Retina (tissue), 1 donor: ENCODE results near the gene TRPM1.

Experiments used
- DNase-seq: peaks from one replicate; pipeline ENCODE4 v3.0.0-alpha.2; 2016

Gene TRPM1

GRCh38 chr15:31081588-31082250 lies 19.8 kb downstream of the TRPM1 start:
- DNase-seq, result no peak

GRCh38 chr15:31081056-31081455 lies 20.5 kb downstream of the TRPM1 start:
- no peak for DNase-seq

- no peak for DNase-seq
Observed at GRCh38 chr15:31080591-31081014, 20.9 kb downstream of the TRPM1 start.

GRCh38 chr15:31079519-31079918 lies 22.0 kb downstream of the TRPM1 start:
- DNase-seq, result no peak

- no peak for DNase-seq
Observed at GRCh38 chr15:31078471-31078870, 23.1 kb downstream of the TRPM1 start.

- DNase-seq, result no peak
Observed at GRCh38 chr15:31077941-31078340, 23.6 kb downstream of the TRPM1 start.

GRCh38 chr15:31077181-31077580 lies 24.3 kb downstream of the TRPM1 start:
- no peak for DNase-seq

- DNase-seq, result no peak
Observed at GRCh38 chr15:31074321-31074720, 27.2 kb downstream of the TRPM1 start.

- no peak for DNase-seq
Observed at GRCh38 chr15:31070867-31071266, 30.7 kb downstream of the TRPM1 start.

GRCh38 chr15:31069360-31070000 lies 32.0 kb downstream of the TRPM1 start:
- DNase-seq, result no peak

GRCh38 chr15:31067890-31068603 lies 33.5 kb downstream of the TRPM1 start:
- no peak for DNase-seq

- DNase-seq, result no peak
Observed at GRCh38 chr15:31065824-31066223, 35.7 kb downstream of the TRPM1 start.

GRCh38 chr15:31062911-31063310 lies 38.6 kb downstream of the TRPM1 start:
- no peak for DNase-seq

- DNase-seq, result no peak
Observed at GRCh38 chr15:31062310-31062847, 39.1 kb downstream of the TRPM1 start.

- DNase-seq, result no peak
Observed at GRCh38 chr15:31060429-31061140, 40.9 kb downstream of the TRPM1 start.

GRCh38 chr15:31058236-31058962 lies 43.1 kb downstream of the TRPM1 start:
- no peak for DNase-seq

- DNase-seq, result no peak
Observed at GRCh38 chr15:31051496-31052080, 49.9 kb downstream of the TRPM1 start.

GRCh38 chr15:31050953-31051352 lies 50.6 kb downstream of the TRPM1 start:
- no peak for DNase-seq

- DNase-seq, result no peak
Observed at GRCh38 chr15:31049682-31050615, 51.6 kb downstream of the TRPM1 start.

- no peak for DNase-seq
Observed at GRCh38 chr15:31049111-31049510, 52.4 kb downstream of the TRPM1 start.

GRCh38 chr15:31047437-31047836 lies 54.1 kb downstream of the TRPM1 start:
- no peak for DNase-seq
